Lower lobe of right lung (tissue), 2 donors: Measurements from ENCODE around the gene ANKRD55. TPM values are rescaled to one million over a fixed set of nuclear protein-coding genes. Genes with fewer than 3 reads are reported as not detected.

Source experiments
- ATAC-seq, 2 donors: fragments of 200-7000 bp; cut with Tn5 transposase; one replicate each; pipeline ENCODE4 v1.9.1; 2020 to 2022; ENCODE audit warnings: mild to moderate bottlenecking in 2 of 2, moderate library complexity in 2 of 2
- DNase-seq: peaks from one replicate; pipeline ENCODE4 v3.0.0-alpha.2; 2020
- H3K27ac ChIP-seq: fragments of 200-600 bp; one replicate; pipeline ENCODE4 v1.8.0; 2022
- H3K27me3 ChIP-seq: fragments of 200-600 bp; one replicate; pipeline ENCODE4 v1.8.0; 2022; ENCODE audit warnings: low read depth
- H3K36me3 ChIP-seq: fragments of 200-600 bp; one replicate; pipeline ENCODE4 v1.8.0; 2022; ENCODE audit warnings: mild to moderate bottlenecking
- H3K4me1 ChIP-seq: fragments of 200-600 bp; one replicate; pipeline ENCODE4 v1.8.0; 2022
- H3K4me3 ChIP-seq: fragments of 200-600 bp; one replicate; pipeline ENCODE4 v1.8.0; 2022; ENCODE audit warnings: mild to moderate bottlenecking
- H3K9me3 ChIP-seq: fragments of 200-600 bp; one replicate; pipeline ENCODE4 v1.8.0; 2022
- intact Hi-C: fragments of 100-400 bp; cut with DNase I; formaldehyde crosslinking; loops from one replicate; pipeline ENCODE4 v1.11.0; 2022
- total RNA-seq: library from RNA; stranded (reverse); fragmentation: NEBNext Ultra II Directional; extraction: Animal tissue kit (Norgen Biotek cat#: 25700); gene quantifications from one replicate; pipeline ENCODE4 v1.2.1, GENCODE V29; 2021
- TF ChIP-seq, protein P1 (sequence below): fragments of 200-600 bp; IDR thresholded peaks from one replicate; pipeline ENCODE4 v1.8.0; 2022; ENCODE audit warnings: antibody characterized with exemption, mild to moderate bottlenecking
- donor health status: DM: no; HTN: yes; CAD: no; lungs with severe emphysema.

ANKRD55 gene
- total RNA-seq, 1 donor from 2014 or later, result 0.41 TPM

DNA sequence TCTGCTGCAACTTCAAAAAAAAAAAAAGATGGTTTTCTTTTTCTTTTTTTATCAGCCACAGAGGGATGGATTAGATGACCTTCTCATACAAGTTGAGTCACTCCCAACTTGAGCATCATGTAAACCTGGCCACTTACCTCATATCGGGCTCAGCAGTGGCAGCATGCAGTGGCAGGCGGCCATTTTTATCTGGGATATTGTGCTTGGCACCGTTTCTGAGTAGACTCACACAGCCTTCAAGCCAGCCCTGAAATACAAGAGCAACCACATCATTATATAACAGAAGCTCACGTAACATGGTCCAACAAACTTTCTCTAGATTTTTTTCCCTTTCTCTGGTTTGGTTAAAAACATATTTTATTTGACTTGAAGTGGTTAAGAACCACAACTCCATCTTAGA is 62.6 kb downstream of the ANKRD55 start:
- ATAC-seq (no peak), DNase-seq (no peak)
- no peaks in the 10 kb centered on the region for H3K9me3 ChIP-seq
- H3K27me3 ChIP-seq, result no peaks in the 10 kb centered on the region
- intact Hi-C loops, result no loop called here
- H3K4me3 ChIP-seq, result no peak overlapping the region
- TF ChIP-seq, protein P1, sequence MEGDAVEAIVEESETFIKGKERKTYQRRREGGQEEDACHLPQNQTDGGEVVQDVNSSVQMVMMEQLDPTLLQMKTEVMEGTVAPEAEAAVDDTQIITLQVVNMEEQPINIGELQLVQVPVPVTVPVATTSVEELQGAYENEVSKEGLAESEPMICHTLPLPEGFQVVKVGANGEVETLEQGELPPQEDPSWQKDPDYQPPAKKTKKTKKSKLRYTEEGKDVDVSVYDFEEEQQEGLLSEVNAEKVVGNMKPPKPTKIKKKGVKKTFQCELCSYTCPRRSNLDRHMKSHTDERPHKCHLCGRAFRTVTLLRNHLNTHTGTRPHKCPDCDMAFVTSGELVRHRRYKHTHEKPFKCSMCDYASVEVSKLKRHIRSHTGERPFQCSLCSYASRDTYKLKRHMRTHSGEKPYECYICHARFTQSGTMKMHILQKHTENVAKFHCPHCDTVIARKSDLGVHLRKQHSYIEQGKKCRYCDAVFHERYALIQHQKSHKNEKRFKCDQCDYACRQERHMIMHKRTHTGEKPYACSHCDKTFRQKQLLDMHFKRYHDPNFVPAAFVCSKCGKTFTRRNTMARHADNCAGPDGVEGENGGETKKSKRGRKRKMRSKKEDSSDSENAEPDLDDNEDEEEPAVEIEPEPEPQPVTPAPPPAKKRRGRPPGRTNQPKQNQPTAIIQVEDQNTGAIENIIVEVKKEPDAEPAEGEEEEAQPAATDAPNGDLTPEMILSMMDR, result no peak
- H3K4me1 ChIP-seq, result peaks cover 32% of the 10 kb centered on the region
- no peak overlapping the region for H3K27ac ChIP-seq
- H3K36me3 ChIP-seq, result no peaks in the 10 kb centered on the region

DNA sequence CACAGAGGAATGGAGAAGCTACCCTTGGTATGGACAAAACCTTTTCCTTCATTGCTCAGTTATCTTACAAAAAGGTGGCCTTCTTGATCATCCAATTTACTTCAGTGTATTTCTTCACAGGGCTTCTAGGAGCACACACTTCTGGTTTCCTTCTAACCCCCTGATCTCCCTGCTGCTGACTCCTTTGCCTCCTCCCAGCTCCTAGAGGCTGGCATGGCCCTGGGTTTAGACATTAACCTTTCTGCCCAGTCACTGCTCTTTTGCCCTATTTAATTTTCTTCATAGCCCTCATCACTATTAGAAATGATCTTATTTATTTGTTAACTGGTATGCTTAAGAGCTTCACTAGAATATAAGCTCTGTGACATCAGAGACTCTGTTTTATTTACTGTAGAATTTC is 63.2 kb downstream of the ANKRD55 start:
- DNase-seq (no peak), ATAC-seq (no peak)
- H3K9me3 ChIP-seq, result no peaks in the 10 kb centered on the region
- H3K4me1 ChIP-seq, result peaks cover 26% of the 10 kb centered on the region
- no peak overlapping the region for H3K27ac ChIP-seq
- no peaks in the 10 kb centered on the region for H3K36me3 ChIP-seq
- H3K27me3 ChIP-seq, result no peaks in the 10 kb centered on the region
- intact Hi-C loops, result no loop called here
- TF ChIP-seq, protein P1, result no peak
- no peak overlapping the region for H3K4me3 ChIP-seq

DNA sequence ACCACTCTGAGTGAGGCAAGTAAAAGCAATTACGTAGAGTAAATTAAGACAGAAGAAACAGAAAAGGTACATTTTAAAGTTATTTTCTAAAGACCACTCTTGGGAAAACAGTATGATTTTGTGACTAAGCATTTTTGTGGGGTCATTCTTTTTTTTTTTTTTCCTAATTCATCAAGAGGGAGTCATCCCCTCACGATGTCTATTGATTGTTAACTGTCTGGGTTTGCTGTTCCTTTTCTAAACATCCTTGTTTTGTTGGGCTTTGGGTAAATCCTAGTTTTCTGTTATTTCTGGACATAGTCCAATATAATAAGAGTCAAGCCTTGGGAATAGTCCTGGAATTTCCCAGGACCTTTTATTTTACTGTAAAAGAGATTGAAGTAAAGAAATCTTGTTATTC is 63.8 kb downstream of the ANKRD55 start:
- Histone ChIP-seq H3K36me3 (no peaks in the 10 kb centered on the region), H3K4me3 (no peak overlapping the region), H3K9me3 (no peaks in the 10 kb centered on the region), H3K4me1 (peaks cover 23% of the 10 kb centered on the region), H3K27ac (no peak overlapping the region), H3K27me3 (no peaks in the 10 kb centered on the region)
- intact Hi-C loops, result no loop called here
- ATAC-seq (no peak), DNase-seq (no peak)
- TF ChIP-seq, protein P1, result no peak

DNA sequence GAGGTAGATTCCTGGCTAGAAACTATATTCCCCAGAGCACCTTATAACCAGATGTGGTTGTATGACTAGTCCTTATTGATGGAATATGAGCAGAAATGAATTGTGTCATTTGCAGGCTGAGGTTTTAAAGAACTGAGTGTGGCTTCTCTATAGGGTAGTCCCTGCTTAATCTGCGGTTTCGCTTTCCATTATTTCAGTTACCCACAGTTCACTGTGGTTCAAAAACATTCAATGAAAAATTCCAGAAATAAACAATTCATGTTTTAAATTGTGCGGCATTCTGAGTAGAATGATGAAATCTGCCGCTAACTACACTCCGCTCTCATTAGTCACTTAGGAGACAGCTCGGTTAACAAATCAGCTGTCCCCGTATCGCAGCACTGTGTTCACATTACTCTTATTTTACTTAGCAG is 65.1 kb downstream of the ANKRD55 start:
- H3K4me3 ChIP-seq, result peak overlapping the region; percentile 15
- peak in 1 of 2 donors; percentile 30 for ATAC-seq
- H3K9me3 ChIP-seq, result no peaks in the 10 kb centered on the region
- H3K27me3 ChIP-seq, result no peaks in the 10 kb centered on the region
- peaks cover 22% of the 10 kb centered on the region for H3K4me1 ChIP-seq
- TF ChIP-seq, protein P1, result no peak
- intact Hi-C loops, result no loop called here
- H3K27ac ChIP-seq, result no peak overlapping the region
- H3K36me3 ChIP-seq, result no peaks in the 10 kb centered on the region
- DNase-seq, result no peak

DNA sequence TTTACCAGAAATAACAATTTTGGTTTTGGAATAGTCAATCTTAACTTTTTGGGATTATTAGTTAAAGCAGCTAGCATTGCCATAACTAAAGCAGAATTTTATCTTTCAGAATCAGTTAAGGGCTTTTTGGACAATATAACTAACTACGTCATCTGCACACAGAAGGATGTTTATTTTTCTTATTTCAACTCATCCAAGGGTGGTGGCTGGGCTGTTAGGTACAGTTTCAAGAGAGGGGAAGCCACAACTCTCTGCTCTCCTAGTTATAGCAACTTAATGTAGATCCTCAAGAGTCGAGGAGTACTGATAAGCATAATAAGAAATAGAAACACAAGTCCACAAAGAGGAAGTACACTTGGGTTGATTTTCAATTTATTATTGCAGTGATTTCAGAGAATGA is 65.6 kb downstream of the ANKRD55 start:
- no peaks in the 10 kb centered on the region for H3K27me3 ChIP-seq
- H3K36me3 ChIP-seq, result no peaks in the 10 kb centered on the region
- TF ChIP-seq, protein P1, result no peak
- DNase-seq, result no peak
- H3K27ac ChIP-seq, result no peak overlapping the region
- intact Hi-C loops, result no loop called here
- ATAC-seq, result peak; percentile 59 to 76
- H3K4me3 ChIP-seq, result no peak overlapping the region
- no peaks in the 10 kb centered on the region for H3K9me3 ChIP-seq
- H3K4me1 ChIP-seq, result peaks cover 17% of the 10 kb centered on the region
